ENCODE data around the gene ETV6. TPM values are rescaled to one million over a fixed set of nuclear protein-coding genes. Genes with fewer than 3 reads are reported as not detected.

ETV6 gene
- total RNA-seq, 3 donors from 2014 or later = 17.8 to 58.7 (median 45.2) TPM

GRCh38 chr12:11943919-11944700 lies 294.6 kb downstream of the ETV6 start:
- Histone ChIP-seq H3K27me3 (no peaks in the 10 kb centered on the region), H3K36me3 (no peaks in the 10 kb centered on the region), H3K4me3 (no peak overlapping the region), H3K27ac (no peak overlapping the region), H3K9me3 (no peaks in the 10 kb centered on the region), H3K4me1 (no peaks in the 10 kb centered on the region)
- no peak for DNase-seq (ENCODE audit: low spot score in 2 of 2)
- TF ChIP-seq POLR2AphosphoS5 (IDR thresholded peaks at IDR 0.05) (no peak), POLR2A (IDR thresholded peaks at IDR 0.05) (no peak), CTCF (IDR thresholded peaks at IDR 0.05) (no peak)
- intact Hi-C loops (cut with DNase I; ENCODE audit: low total_unique reads) = no loop called here
